Stimulated activated CD8-positive, alpha-beta memory T cell treated with anti-CD3 and anti-CD28 coated beads, Interleukin-7, amount 100 ng/mL, for 1 hour (primary cell): ENCODE data around the gene LRRC37B.
"Not testable (repeated sequence)": the region's sequence is repeated elsewhere in the genome, so short reads cannot be mapped to it uniquely, and the experiment has no call there.

Experiments
- DNase-seq, 2 donors: peaks; one replicate each; pipeline ENCODE4 v3.0.0-alpha.2; 2020; ENCODE audit warnings: low read depth in 2 of 2

LRRC37B gene

GRCh38 chr17:32041306-32041875 is 34.2 kb downstream of the LRRC37B start:
- DNase-seq = not testable (repeated sequence)

GRCh38 chr17:32042266-32042665 is 35.1 kb downstream of the LRRC37B start:
- not testable (repeated sequence) for DNase-seq

DNA sequence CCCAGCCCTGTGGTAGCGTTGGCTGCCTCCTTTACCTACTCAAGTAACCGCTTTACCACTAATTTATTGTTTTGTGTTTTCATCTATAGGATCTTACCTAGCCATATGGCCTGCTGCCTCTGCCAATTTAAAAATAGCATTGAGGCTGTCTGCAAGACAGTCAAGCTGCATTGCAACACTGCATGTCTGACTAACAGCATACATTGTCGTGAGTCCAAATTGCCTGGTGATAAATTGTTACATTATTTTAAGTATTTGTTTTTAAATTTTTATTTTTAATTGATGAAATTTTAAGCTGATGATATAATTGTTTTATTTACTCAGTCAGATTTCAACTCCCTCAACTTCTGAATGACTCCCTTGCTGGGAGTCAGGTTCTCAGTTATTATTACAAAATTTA is 38.4 kb downstream of the LRRC37B start:
- DNase-seq = not testable (repeated sequence)

DNA sequence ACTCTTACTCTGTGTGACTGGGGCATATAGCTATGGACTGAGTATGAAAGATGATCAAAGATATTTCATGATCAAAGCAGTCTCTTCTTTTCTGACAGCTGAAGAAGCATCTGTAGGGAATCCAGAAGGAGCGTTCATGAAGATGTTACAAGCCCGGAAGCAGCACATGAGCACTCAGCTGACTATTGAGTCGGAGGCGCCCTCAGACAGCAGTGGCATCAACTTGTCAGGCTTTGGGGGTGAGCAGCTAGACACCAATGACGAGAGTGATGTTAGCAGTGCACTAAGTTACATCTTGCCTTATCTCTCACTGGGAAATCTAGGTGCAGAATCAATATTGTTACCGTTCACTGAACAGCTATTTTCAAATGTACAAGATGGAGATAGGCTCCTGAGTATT is 40.5 kb downstream of the LRRC37B start:
- DNase-seq = not testable (repeated sequence)

DNA sequence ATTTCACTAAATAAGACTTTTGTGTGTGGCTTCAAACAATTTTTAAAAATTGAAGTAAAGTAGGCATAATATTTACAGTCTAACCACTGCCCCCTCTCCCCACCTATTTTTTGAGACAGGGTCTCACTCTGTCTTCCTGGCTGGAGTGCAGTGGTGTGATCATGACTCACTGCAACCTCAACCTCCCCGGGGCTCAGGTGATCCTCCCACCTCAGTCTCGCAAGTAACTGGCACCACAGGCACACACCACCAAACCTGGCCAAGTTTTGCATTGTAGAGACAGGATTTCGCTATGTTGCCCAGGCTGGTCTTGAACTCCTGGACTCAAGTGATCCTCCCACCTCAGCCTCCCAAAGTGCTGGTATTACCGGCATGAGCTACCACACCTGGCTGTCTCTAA is 47.8 kb downstream of the LRRC37B start:
- not testable (repeated sequence) for DNase-seq

GRCh38 chr17:32055425-32055824 is 48.2 kb downstream of the LRRC37B start:
- not testable (repeated sequence) for DNase-seq

- not testable (repeated sequence) for DNase-seq
Measured at GRCh38 chr17:32056500-32056899, 49.3 kb downstream of the LRRC37B start.

GRCh38 chr17:32057460-32058105 is 50.4 kb downstream of the LRRC37B start:
- not testable (repeated sequence) for DNase-seq

- DNase-seq = not testable (repeated sequence)
Measured at GRCh38 chr17:32060695-32061094, 53.5 kb downstream of the LRRC37B start.

- not testable (repeated sequence) for DNase-seq
Measured at GRCh38 chr17:32061840-32062239, 54.7 kb downstream of the LRRC37B start.

DNA sequence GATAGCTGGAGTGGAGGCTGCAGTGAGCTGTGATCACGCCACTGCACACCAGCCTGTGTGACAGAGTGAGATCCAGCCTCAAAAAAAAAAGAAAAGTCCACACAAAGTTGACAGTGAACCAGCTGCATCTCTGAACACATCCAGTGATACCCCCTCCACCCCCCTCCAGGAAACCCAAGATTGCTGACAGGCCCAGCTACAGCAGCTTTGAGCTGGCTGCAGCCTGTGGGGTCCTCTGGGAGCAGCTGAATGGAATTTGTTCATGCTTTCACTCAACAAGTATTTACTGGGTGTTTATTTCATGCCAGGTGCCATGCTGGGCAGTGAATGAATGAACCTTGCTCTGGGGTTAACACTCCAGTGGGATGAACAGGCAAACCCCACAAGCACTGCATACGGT is 56.9 kb downstream of the LRRC37B start:
- not testable (repeated sequence) for DNase-seq

DNA sequence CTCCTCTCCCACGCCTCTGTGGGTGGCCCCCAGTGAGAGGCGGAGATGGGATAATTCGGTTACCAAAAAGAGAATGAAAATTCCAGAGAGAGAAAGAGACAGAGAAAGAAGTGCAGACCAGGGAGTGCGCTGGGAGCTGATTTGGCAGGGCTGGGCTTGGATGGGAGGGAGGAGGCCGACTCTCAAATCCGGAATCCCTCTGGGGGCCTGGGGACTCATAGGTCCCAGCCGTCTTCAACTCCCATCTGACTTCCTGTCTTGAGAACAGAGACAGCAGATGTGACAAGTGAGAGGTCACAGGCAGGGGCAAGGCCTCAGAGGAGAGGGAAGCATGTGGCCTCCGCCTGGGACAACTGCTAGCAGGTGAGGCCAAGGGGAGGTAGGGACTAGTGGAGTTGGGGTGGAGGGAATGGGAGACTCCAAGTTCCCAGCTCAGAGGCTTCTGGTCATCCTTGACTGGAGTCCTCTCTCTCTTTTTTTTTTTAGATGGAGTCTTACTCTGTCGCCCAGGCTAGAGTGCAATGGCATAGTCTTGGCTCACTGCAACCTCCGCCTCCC is 59.0 kb downstream of the LRRC37B start:
- DNase-seq = not testable (repeated sequence)

GRCh38 chr17:32066863-32067642 is 59.9 kb downstream of the LRRC37B start:
- peak; percentile 11 to 20 for DNase-seq

DNA sequence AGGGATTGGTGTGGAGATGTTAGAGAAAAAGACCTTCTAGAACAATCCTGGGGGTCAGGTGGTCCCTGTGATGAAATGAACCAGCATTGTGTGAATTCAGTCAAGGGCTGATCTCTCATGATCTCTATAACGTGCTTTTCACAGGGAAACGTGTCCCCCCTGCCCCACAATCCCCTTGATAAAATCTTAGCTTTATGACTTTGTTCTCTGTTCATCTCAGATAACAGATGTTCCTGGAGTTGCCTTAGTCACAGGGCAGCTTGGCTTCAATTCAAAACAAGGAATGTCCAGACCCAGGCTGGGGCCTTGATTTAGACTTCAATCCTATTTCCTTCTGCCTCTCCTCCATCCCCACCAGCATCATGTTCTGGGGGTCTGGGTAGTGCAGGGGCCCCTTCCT is 61.9 kb downstream of the LRRC37B start:
- not testable (repeated sequence) for DNase-seq

GRCh38 chr17:32071961-32072360 is 64.8 kb downstream of the LRRC37B start:
- DNase-seq = peak in 1 of 2 donors; percentile 19

- not testable (repeated sequence) for DNase-seq
Measured at GRCh38 chr17:32073131-32073530, 65.9 kb downstream of the LRRC37B start.

- peak; percentile 39 to 45 for DNase-seq
Measured at GRCh38 chr17:32079753-32080152, 72.6 kb downstream of the LRRC37B start.

DNA sequence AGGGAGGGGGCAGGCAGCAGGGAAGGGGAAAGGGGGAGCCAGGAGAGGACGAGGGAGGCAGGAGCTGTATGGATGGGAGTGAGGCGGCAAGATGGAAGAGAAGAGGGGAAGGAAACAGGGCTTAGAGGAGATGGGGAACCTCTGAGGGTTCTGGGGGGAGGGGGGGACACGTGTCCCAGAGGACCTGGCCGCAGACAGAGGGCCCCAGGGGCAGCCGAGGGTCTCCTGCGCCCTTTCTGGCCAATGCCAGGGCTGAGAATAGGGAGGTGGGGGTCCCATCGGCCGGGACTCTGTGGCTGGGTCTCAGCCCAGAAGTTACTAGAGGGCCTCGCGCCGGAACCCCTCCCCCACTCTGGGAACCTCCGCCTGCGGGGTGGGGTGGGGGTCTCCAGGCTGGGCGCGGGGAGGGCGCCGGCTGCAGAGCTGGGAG is 76.4 kb downstream of the LRRC37B start:
- not testable (repeated sequence) for DNase-seq

DNA sequence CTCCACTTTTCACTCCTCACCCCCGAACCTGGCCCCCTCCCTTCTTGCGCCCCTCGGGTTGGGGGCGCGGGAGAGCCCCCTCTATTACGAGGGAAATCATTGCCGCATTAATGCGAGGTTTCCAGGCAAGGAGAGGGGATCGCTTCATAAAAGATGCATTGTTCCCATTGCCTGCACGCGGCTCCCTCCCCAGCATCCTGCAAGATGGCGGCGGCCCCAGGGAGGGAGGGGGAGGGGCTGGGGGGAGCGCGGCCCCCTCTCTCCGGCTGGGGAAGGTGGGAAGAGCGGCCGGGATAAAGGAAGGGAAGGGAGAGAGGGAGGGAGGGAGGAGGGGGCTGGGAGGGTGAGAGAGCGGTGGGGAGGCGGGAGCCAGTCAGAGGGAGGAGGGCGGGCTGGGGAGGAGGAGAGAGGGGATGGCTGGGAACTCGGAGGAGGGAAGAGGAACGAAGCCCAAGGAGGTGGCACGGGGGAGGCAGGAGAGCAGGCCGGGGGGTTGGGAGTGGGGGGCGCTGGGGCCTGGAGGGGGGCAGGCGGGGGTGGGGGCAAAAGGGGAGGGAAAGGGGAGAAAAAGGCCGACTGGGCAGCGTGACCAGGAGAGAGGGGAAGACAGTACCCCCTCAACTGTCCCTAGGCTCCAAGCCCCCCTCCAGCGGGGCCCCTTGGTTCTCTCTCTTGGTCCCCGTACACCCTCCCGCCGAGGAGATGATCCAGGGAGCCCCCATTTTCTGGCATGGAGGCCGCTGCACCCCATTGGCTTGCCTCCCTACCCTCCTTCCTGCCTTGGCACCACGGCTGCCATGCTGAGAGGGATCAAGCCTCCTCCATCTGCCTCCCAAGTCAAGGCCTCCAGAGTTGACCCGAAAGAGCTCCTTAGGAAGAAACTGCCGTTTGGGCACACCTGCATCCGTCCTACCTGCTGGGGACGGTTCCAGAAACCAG is 77.1 kb downstream of the LRRC37B start:
- not testable (repeated sequence) for DNase-seq

- DNase-seq = not testable (repeated sequence)
Measured at GRCh38 chr17:32084942-32085829, 78.0 kb downstream of the LRRC37B start.
